Activated CD8-positive, alpha-beta T cell treated with anti-CD3 and anti-CD28 coated beads for 36 hours (primary cell): ENCODE measurements around the gene SERPINA7. TPM values are rescaled to one million over a fixed set of nuclear protein-coding genes. Genes with fewer than 3 reads are reported as not detected.
"Not testable (repeated sequence)": the region's sequence is repeated elsewhere in the genome, so short reads cannot be mapped to it uniquely, and the experiment has no call there.

Experiments
- ATAC-seq: fragments of 200-7000 bp; cut with Tn5 transposase; one replicate; pipeline ENCODE4 v1.10.0; 2021; ENCODE audit warnings: mild to moderate bottlenecking, moderate library complexity
- CTCF ChIA-PET: fragments of 350-600 bp; sonication (Branson Sonifier 250); formaldehyde crosslinking; loops from one replicate; lab custom pipeline; 2021; ENCODE audit warnings: antibody characterized with exemption; lab: Charles Lee
- POLR2A ChIA-PET: fragments of 350-600 bp; sonication (Branson Sonifier 250); formaldehyde crosslinking; loops from one replicate; lab custom pipeline; 2021; ENCODE audit warnings: antibody characterized with exemption; lab: Charles Lee
- DNase-seq: peaks from one replicate; pipeline ENCODE4 v3.0.0-alpha.2; 2020
- H3K27ac Mint-ChIP-seq: one replicate; pipeline ENCODE4 v1.8.0; 2021; ENCODE audit warnings: mild to moderate bottlenecking, mixed read lengths
- H3K27me3 Mint-ChIP-seq: one replicate; pipeline ENCODE4 v1.8.0; 2021; ENCODE audit warnings: mixed read lengths
- H3K36me3 Mint-ChIP-seq: one replicate; pipeline ENCODE4 v1.8.0; 2021; ENCODE audit warnings: low read depth, mixed read lengths
- H3K4me1 Mint-ChIP-seq: one replicate; pipeline ENCODE4 v1.8.0; 2021; ENCODE audit warnings: low read depth, mixed read lengths
- H3K4me3 Mint-ChIP-seq: one replicate; pipeline ENCODE4 v1.8.0; 2021; ENCODE audit warnings: mild to moderate bottlenecking, moderate library complexity, mixed read lengths
- H3K9me3 Mint-ChIP-seq: one replicate; pipeline ENCODE4 v1.8.0; 2021; ENCODE audit warnings: mixed read lengths
- CTCF ChIP-seq: fragments of 200-600 bp; IDR thresholded peaks from one replicate; pipeline ENCODE4 v1.8.0; 2022; ENCODE audit warnings: antibody characterized with exemption, mild to moderate bottlenecking
- intact Hi-C: fragments of 100-400 bp; cut with micrococcal nuclease; formaldehyde crosslinking; loops from one replicate; pipeline ENCODE4 v1.10.0; 2022
- total RNA-seq, 2 experiments: library from RNA; stranded (reverse); gene quantifications; one replicate each; pipeline ENCODE4 v1.2.3, GENCODE V29; 2021

SERPINA7 gene
- total RNA-seq, 2 experiments from 2014 or later = not detected

- Mint-ChIP-seq H3K36me3 (no peaks in the 10 kb centered on the region), H3K9me3 (no peaks in the 10 kb centered on the region), H3K27me3 (no peaks in the 10 kb centered on the region), H3K4me3 (no peak overlapping the region), H3K4me1 (no peaks in the 10 kb centered on the region), H3K27ac (no peak overlapping the region)
- ChIA-PET POLR2A (no interaction called here), CTCF (no interaction called here)
- intact Hi-C loops = no loop called here
- TF ChIP-seq CTCF = no peak
- ATAC-seq (no peak), DNase-seq (no peak)
Observed at GRCh38 chrX:106000203-106000602, 38.3 kb downstream of the SERPINA7 start.

- Mint-ChIP-seq H3K27ac (no peak overlapping the region), H3K4me3 (no peak overlapping the region), H3K27me3 (no peaks in the 10 kb centered on the region), H3K36me3 (no peaks in the 10 kb centered on the region), H3K4me1 (no peaks in the 10 kb centered on the region), H3K9me3 (no peaks in the 10 kb centered on the region)
- ChIA-PET POLR2A (no interaction called here), CTCF (no interaction called here)
- intact Hi-C loops = no loop called here
- no peak for ATAC-seq
- DNase-seq = no peak
- no peak for TF ChIP-seq CTCF
Observed at GRCh38 chrX:105999294-105999693, 39.2 kb downstream of the SERPINA7 start.

GRCh38 chrX:105988487-105988886 lies 50.0 kb downstream of the SERPINA7 start:
- H3K27me3 Mint-ChIP-seq, H3K27ac Mint-ChIP-seq, H3K9me3 Mint-ChIP-seq, H3K4me3 Mint-ChIP-seq, intact Hi-C loops, H3K4me1 Mint-ChIP-seq, DNase-seq, ATAC-seq, CTCF ChIA-PET, H3K36me3 Mint-ChIP-seq, POLR2A ChIA-PET: not testable (repeated sequence)

Other genes with a start within 250 kb of the SERPINA7 start
- not detected for gene NRK, start 216.2 kb downstream of the SERPINA7 start, total RNA-seq
- gene PWWP3B, start 129.6 kb upstream of the SERPINA7 start, total RNA-seq = not detected